Peyer's patch (tissue), 4 donors: ENCODE results near the gene NRXN3.
"Not testable (repeated sequence)": the region's sequence is repeated elsewhere in the genome, so short reads cannot be mapped to it uniquely, and the experiment has no call there.

Experiments used
- CTCF ChIP-seq, 6 experiments: fragments of 450-650 bp in 4 of 6; fragments of 200-600 bp in 2 of 6; sonication (generic) in 1 of 6; IDR thresholded peaks; one replicate each; pipeline ENCODE4 v1.5.1; 2017 to 2019; ENCODE audit warnings: antibody characterized with exemption in 6 of 6, mild to moderate bottlenecking in 3 of 6, moderate library complexity in 1 of 6
- POLR2A ChIP-seq, 2 donors: fragments of 450-650 bp; IDR thresholded peaks; one replicate each; pipeline ENCODE4 v1.5.1; 2017; ENCODE audit warnings: antibody characterized with exemption in 2 of 2, mild to moderate bottlenecking in 2 of 2, moderate library complexity in 2 of 2

- TF ChIP-seq CTCF, POLR2A (IDR thresholded peaks at IDR 0.05): not testable (repeated sequence)
These were observed 403.6 kb downstream of the NRXN3 start for GRCh38 chr14:78573736-78574135.
